Measurements from ENCODE around the gene RSF1.

RSF1 gene

DNA sequence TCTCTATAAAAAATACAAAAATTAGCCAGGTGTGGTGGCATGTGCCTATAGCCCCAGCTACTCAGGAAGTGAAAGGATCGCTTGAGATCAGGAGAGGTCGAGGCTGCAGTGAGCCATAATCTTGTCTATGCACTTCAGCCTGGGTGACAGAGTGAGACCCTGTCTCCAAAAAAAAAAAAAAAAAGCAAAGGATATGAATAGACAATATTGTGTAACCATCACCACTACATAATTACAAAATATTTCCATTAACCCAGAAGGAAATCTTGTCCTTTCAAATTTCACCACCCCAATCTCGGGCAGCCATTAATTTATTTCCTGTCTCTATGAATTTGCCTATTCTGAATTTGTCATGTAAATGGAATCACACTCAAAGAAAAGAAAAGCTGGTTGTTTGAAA lies 21.2 kb downstream of the RSF1 start:
- Histone ChIP-seq H3K27me3 (replicated peaks) (no peaks in the 10 kb centered on the region), H3K36me3 (replicated peaks) (no peaks in the 10 kb centered on the region), H3K4me3 (ENCODE audit: low read depth, low read length) (no peak overlapping the region), H3K27ac (no peak overlapping the region)
- DNase-seq: no peak
- in situ Hi-C loops (cut with HindIII; ENCODE audit: low pct_ligation_motif_present, low sequenced_read_pairs): no loop called here
- TF ChIP-seq, protein P1, sequence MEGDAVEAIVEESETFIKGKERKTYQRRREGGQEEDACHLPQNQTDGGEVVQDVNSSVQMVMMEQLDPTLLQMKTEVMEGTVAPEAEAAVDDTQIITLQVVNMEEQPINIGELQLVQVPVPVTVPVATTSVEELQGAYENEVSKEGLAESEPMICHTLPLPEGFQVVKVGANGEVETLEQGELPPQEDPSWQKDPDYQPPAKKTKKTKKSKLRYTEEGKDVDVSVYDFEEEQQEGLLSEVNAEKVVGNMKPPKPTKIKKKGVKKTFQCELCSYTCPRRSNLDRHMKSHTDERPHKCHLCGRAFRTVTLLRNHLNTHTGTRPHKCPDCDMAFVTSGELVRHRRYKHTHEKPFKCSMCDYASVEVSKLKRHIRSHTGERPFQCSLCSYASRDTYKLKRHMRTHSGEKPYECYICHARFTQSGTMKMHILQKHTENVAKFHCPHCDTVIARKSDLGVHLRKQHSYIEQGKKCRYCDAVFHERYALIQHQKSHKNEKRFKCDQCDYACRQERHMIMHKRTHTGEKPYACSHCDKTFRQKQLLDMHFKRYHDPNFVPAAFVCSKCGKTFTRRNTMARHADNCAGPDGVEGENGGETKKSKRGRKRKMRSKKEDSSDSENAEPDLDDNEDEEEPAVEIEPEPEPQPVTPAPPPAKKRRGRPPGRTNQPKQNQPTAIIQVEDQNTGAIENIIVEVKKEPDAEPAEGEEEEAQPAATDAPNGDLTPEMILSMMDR (IDR thresholded peaks at IDR 0.05; ENCODE audit: low read depth, low read length, missing control alignments): no peak

DNA sequence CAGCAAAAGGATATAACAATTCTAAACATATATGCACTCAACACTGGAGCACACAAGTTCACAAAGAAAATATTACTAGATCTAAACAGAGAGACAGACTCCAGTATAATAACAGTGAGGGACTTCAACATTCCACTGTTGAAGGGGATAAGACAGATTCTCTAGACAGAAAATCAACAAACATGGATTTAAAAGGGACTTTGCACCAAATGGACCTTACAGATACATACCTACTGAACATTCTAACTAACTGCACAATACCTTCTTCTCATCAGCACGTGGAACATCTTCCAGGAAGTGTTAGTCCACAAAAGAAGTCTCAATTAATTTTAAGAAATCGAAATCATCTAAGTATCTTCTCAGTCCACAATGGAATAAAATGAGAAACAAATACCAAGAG lies 26.6 kb downstream of the RSF1 start:
- Histone ChIP-seq H3K36me3 (replicated peaks) (no peaks in the 10 kb centered on the region), H3K4me3 (ENCODE audit: low read depth, low read length) (no peak overlapping the region), H3K27ac (no peak overlapping the region), H3K27me3 (replicated peaks) (no peaks in the 10 kb centered on the region)
- no peak for DNase-seq
- TF ChIP-seq, protein P1 (IDR thresholded peaks at IDR 0.05; ENCODE audit: low read depth, low read length, missing control alignments): no peak
- in situ Hi-C loops (cut with HindIII; ENCODE audit: low pct_ligation_motif_present, low sequenced_read_pairs): no loop called here

DNA sequence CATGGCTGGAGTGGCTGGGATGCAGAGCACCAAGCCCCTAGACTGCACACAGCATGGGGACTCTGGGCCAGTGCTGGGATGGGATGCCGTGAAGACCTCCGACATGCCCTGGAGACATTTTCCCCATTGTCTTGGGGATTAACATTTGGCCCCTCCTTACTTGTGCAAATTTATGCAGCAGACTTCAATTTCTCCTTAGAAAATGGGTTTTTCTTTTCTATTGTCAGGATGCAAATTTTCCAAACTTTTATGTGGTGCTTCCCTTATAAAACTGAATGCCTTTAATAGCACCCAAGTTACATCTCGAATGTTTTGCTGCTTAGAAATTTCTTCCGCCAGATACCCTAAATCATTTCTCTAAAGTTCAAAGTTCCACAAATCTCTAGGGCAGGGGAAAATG lies 29.2 kb downstream of the RSF1 start:
- DNase-seq: no peak
- no peaks in the 10 kb centered on the region for H3K36me3 ChIP-seq (replicated peaks)
- in situ Hi-C loops (cut with HindIII; ENCODE audit: low pct_ligation_motif_present, low sequenced_read_pairs): no loop called here
- no peaks in the 10 kb centered on the region for H3K27me3 ChIP-seq (replicated peaks)
- no peak overlapping the region for H3K4me3 ChIP-seq (ENCODE audit: low read depth, low read length)
- no peak overlapping the region for H3K27ac ChIP-seq
- TF ChIP-seq, protein P1 (IDR thresholded peaks at IDR 0.05; ENCODE audit: low read depth, low read length, missing control alignments): no peak

DNA sequence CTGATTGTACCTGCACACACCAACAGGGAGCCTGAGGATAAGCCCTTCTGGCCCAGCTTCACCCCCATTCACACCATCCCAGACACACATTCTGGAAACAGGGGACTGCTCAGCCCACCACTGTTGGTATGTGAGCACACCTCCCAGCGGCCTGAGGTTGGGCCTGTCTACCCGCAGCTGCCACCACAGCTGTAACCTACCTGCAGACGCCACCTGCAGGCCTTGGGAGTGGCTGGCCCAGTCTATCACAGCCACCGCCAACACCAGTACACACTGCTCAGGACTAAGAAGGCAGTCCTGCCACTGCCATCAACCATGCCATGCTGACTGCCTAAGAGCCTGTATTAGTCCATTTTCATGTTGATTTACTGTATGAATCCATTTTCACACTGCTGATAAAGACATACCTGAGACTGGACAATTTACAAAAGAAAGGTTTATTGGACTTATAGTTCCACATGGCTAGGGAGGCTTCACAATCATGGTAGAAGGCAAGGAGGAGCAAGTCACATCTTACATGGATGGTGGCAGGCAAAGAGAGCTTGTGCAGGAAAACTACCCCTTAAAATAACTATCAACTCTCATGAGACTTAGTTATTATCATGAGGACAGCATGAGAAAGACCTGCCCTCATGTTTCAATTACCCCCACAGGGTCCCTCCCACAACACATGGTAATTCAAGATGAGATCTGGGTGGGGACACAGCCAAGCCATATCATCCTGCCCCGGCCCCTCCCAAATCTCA lies 30.6 kb downstream of the RSF1 start:
- H3K27ac ChIP-seq: no peak overlapping the region
- H3K36me3 ChIP-seq (replicated peaks): no peaks in the 10 kb centered on the region
- H3K4me3 ChIP-seq (ENCODE audit: low read depth, low read length): no peak overlapping the region
- DNase-seq: no peak
- no peaks in the 10 kb centered on the region for H3K27me3 ChIP-seq (replicated peaks)
- in situ Hi-C loops (cut with HindIII; ENCODE audit: low pct_ligation_motif_present, low sequenced_read_pairs): no loop called here
- TF ChIP-seq, protein P1 (IDR thresholded peaks at IDR 0.05; ENCODE audit: low read depth, low read length, missing control alignments): no peak

DNA sequence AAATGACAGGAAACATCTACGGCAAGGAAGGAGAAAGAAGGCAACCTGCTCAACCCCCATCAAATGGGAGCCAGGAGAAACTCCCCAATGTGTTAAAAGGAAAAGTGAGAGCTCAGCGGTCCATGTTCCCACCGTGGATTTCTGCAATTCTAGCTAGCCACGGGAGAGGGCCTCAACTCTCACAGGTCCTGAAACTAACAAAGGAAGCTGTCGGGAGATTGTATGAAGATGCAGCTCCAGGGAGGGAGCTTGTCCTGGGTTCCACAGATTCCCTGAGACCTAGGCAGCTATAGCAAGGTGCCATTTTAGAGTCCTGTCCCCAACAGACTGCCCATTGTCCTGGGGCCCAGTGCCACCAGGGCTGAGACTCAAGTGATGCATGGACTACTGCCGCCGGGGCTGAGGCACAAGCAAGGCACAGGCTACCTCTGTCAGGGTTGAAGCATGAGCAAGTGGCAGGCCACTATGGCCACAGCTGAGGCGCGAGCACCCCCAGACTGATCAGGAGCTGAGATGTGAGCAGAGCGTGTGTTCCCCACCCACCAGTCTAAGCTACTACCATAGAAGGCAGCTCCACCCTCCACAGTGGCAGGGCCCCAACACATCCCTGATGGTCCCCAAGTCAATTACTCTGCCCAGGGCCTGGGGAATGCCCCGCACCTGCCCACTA lies 31.3 kb downstream of the RSF1 start:
- in situ Hi-C loops (cut with HindIII; ENCODE audit: low pct_ligation_motif_present, low sequenced_read_pairs): no loop called here
- TF ChIP-seq, protein P1 (IDR thresholded peaks at IDR 0.05; ENCODE audit: low read depth, low read length, missing control alignments): no peak
- H3K36me3 ChIP-seq (replicated peaks): no peaks in the 10 kb centered on the region
- no peak overlapping the region for H3K4me3 ChIP-seq (ENCODE audit: low read depth, low read length)
- DNase-seq: no peak
- no peak overlapping the region for H3K27ac ChIP-seq
- no peaks in the 10 kb centered on the region for H3K27me3 ChIP-seq (replicated peaks)
